Effector CD4-positive, alpha-beta T cell (primary cell): ENCODE measurements around the gene GRIN2C.
"Not testable (repeated sequence)": the region's sequence is repeated elsewhere in the genome, so short reads cannot be mapped to it uniquely, and the experiment has no call there.

Source experiments
- DNase-seq: peaks from one replicate; pipeline ENCODE4 v3.0.0-alpha.2; 2020

GRIN2C gene

DNA sequence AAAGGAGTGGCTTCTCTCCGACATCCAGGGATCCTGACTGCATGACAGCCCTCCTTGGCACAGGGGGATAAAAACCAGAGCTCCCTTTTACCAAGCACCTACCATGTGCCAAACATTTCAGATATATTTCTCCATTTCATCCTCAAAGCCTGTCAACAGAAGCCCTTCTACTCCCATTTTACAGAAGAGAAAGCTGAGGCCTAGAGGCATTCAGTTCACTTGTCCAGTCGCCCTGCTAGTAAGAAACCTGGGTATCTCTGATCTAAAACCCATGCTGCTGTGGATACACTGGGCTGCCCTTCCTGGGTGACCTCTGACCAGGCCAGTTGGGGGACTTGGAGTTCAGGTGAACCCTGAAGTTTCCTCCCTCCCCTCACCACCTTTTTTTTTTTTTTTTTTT, 19.0 kb upstream of the GRIN2C start:
- no peak for DNase-seq

DNA sequence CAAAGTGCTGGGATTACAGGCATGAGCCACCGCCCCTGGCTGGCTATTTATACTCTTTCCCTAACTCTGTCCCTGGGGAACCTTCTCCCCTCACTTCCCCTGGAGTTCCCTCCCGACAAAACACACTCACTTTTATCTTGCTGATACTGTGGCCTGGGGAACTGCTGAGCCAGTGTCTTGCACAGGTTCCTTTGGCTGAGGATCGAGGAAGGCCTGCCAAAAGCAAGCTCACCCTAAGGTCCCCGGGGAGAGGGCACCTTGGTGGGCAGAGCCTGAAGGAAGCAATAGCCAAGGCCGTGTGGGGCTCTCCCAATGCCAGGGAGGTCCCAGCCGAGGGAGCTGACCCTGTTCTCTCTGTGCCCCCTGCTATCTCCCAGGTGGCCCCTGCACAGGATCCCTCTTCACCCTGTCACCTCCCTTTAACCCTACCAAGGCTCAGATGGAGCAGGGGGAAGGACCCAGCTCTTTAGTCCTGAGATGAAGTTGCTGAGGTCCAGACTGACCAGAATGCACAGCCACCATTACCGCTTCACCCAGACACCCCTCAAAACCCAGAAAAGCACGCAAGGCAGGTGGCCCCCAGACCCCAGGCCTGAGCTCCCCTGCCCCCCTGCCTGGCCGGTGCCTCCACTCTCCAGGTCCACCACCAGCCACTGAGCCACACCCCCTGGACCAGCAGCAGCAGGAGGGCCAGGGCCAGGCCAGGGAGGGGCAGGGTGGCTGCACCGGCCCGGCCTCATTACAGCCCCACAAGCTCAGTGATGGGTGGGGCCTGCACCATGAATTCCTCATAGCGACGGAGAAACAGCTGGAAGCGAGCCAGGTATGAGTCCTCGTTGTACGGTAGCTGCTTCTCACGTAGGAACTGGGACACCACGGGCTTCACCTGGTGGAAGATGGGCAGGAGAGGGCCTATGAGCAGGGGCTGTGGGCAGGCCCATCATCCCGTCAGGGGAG, 18.2 kb upstream of the GRIN2C start:
- DNase-seq: no peak

DNA sequence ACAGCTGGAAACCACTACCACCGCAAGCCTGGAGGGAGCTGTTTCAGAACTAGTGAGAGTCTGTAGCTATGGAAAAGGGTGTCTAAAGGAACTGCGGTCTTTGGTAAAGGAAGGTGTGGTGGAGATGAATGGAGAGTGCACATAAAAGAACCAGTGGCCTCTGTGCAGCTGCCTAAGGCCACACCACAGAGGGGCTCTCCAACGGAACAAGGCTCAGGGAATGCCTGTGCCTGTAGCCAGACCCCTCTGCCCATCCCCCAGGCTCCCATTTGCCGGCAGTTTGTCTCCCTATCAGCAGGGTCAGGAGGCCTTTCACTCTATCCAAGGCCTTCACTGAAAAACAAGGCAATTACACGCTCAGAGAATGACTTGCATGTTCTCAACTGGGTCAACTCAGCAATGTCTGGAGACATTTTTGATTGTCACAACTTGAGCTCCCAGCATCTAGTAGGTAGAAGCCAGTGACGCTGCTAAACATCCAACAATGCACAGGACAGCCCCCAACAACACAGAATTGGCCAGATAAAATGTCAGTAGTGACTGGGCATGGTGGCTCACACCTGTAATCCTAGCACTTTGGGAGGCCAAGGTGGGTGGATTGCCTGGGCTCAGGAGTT, 16.4 kb upstream of the GRIN2C start:
- DNase-seq: no peak

DNA sequence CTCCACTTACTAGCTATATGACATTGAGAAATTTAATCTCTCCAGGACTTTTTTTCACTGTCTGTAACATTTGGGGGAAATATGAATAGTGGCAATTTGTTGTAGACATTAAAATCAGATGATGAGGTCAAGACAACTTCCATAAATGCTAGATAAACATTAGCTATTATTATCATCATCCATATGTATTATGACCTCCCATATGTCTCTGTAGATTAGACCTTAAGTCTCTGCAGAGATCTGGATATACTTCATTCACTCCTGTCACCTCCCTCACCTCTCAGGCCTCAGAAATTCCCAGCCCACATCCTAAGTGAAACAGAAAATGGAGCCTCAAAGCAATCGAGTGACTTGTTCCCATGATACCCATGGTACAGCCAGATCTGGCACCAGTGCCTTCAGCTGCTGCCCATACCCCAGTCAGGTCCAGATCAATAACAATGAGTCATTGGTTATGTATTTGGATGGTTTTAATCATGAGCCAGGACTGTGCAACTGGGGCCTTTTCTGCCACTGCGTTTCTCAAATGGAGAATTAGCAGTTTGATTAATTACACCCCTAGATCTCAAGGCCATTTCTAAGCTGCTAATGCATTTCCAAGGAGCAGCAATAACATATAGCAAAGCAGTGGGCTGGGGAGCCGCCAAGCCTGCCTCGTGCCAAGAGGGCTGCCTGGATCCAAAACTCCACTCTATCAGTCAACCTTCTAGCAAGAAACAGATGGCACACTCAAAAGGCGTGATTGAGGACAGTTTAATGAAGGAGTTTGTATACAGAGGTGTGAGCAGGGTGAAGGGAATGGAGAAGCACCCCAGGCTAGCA, 15.7 kb upstream of the GRIN2C start:
- DNase-seq: no peak

DNA sequence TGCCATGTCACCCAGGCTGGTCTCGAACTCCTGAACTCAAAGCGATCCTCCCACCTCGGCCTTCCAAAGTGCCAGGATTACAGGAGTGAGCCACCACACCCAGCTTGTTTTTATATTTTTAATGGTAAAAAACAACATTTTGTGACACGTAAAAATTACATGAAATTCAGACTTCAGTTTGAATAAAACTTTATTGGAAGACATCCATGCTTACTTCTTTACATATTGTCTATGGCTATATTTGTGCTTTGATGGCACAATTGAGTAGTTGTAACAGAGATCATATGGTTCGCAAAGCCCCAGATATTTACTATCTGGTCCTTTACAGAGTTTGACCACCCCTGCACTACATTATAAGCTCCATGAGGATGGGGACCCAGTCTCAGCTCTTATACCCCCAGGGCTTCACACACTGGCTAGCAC, 14.9 kb upstream of the GRIN2C start:
- no peak for DNase-seq

DNA sequence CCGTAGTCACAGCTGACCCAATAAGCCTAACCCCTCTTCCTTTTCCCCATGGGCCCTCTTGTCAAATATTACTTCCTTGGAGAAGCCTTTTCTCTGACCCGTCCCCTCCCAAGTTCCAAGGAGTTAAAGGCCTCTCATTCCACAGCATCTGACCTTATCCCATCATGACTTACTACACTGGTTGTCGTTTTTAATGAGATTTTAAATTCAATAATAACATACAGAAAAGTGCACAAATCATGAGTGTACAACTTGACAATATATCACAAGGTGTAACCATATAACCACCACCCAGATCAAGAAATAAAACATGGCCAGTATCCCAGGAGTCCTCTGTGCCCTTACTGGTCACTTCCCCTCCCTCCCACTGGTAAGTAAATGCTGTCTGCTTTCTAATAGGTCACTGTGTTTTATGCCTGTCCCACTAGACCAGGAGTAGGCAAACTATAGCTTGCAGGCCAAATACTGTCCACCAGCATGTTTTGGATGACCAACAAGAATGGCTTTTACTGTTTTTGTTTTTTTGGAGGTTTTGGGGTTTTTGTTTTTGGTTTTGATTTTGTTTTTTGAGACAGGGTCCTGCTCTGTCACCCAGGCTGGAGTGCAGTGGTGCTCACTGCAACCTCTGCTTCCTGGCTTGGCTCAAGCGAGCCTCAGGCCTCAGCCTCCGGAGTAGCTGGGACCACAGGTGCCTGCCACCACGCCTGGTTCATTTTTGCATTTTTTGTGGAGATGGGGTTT, 14.4 kb upstream of the GRIN2C start:
- DNase-seq: no peak

DNA sequence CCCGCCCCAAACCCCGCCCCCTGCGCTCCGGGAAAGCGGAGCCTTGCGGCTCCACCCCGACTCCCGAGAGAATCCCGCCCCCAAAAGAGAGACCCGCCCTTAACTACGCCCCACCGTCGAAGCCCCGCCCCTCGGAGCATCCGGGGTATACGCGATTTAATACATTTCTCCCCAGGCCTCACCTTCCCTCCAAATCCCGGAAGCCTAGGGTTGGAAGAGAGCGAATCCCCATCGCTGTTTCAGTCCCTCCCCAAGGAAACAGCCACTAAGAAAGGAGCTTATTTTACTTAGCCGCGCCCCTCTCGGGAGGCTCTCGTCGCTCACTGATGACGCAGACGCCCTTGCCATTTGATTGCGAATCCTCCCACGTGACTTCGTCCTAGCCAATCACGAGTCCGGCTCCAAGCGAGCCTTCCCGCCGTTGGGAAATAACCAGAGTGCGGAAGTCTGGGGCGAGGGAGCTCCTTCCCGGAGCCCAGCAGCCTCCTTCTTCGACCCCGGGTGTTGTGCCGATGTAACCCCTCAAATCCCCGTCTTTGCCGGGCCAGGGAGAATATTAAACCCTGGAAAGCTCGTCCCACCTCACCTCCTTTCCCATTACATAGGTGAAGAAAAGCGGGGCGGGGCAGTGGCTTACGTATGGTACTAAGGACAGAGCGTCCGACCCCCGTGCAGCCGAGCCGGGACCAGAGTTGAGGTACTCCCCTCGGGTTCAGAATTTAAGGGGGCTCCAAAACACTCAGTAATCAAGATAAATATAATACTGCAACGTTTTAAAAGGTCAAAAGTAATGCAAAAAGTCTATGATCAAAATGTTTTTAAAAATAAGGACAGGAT, 13.6 kb upstream of the GRIN2C start:
- DNase-seq: peak; percentile 100

DNA sequence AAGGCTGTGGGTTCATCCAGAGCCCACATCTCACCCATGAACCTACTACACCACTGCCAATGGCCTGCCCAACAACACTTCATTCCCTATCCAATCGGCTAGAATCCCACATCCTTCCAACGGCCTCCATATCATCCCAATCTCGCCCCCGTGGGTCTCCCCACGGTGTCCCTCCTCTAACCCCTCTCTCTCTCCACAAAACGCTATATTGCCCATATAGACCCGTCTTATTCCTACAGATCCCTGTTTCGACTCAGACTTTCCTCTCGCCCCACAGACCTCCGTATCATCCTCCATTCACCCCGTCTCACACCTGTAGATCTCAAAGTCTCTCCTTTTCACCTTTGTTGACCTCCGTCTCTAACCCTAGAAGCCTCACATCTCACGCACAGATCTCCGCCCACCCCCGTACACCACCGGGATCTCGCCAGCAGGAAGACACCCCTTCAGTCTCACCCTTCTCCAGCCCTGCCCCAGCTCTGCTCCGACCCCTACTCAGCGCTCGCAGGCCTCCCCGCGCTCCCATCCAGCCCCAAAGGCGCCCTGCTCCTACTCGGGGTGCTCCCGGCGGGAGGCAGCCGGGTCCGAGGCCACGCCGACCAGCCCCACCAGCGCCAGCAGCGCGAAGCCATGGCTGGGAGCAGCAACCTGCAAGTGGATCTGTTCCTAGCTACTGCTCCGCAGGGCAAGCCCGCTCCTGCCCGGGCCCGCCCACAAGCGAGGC, 12.8 kb upstream of the GRIN2C start, which contains the start of gene FDXR:
Gene FDXR (minus strand): TSS at position 682 of the 724 bp plus-strand sequence. CDS start 50 bp downstream, at position 632.
- DNase-seq: no peak

DNA sequence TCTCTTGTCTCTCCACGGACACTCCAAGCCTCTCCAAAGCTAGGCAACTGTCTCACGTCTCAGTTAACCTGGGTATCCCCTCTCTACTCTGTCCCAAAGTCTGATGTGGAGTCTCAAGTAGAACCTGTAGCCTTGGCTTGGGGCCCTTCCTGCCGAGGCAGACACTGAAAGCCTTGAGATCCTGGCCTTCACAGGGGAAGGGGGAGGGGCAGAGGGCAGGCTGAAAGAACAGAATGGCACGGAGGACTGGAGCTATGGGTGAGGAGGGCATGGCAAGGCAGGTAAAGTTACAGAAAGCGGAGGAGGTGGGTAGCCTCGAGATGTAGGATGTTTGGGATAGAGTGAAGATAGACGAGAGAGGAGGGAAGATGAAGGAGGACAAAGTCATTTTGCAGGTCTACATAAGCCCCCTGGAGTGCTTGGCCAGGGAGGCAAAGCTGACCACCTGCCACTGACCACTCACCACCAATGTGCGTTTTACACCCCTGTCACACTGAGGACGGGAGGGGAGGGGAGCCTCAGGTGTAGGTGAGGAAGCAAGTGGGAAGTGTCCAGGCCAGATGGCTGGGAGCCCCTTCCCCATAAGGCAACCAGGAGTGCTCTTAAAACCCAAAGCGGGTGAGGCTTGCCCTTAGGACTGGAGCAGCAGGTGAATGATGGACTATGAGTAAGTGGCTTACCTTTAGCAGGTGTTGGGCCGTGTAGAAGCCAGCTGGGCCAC, 11.8 kb upstream of the GRIN2C start:
- no peak for DNase-seq

DNA sequence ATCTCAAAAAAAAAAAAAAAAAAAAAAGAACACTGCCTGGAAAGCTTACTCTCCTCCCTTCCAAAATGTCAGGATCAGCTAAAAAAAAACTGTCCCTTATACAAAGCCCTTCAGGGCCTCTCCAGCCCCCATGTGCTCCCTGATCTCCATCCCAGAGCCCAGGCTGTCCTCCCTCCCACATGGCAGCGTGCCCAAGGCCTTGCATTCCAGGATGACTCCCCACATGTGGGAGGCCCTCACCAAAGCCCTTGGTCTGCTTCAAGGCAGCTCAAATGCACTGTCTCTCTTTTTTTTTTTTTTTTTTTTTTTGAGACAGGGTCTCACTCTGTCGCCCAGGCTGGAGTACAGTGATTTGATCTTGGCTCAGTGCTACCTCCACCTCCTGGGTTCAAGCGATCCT, 10.8 kb upstream of the GRIN2C start:
- no peak for DNase-seq

DNA sequence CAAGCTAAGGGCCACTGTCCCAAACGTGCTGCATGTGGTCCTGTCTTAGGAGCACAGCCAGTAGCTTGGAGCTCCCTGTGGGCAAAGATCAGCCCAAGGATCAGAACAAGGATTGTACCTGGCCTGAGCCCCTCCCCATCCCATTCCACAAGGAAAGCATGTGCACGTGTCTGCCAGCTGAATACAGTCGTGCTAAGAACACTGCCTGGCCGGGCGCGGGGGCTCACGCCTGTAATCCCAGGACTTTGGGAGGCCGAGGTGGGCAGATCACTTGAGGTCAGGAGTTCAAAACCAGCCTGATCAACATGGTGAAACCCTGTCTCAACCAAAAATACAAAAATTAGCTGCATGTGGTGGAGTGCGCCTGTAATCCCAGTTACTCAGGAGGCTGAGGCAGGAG, 10.3 kb upstream of the GRIN2C start:
- not testable (repeated sequence) for DNase-seq

DNA sequence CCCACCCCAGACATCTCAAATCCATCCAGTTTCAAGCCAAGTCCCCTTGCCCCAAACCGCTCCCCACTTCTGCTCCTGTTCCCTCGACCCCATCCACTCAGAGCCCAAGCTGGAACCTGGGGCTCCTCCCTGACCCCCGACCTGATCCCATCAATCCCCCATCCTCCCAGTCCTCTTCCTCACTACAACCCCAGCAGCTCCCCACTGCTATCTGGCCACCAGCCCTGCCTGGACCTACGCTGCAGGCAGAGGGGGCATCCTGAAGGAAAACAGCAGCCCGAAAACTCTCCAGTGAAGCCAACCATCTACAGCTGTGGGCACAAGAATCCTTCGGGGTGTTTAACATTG, 9.2 kb upstream of the GRIN2C start:
- DNase-seq: no peak

DNA sequence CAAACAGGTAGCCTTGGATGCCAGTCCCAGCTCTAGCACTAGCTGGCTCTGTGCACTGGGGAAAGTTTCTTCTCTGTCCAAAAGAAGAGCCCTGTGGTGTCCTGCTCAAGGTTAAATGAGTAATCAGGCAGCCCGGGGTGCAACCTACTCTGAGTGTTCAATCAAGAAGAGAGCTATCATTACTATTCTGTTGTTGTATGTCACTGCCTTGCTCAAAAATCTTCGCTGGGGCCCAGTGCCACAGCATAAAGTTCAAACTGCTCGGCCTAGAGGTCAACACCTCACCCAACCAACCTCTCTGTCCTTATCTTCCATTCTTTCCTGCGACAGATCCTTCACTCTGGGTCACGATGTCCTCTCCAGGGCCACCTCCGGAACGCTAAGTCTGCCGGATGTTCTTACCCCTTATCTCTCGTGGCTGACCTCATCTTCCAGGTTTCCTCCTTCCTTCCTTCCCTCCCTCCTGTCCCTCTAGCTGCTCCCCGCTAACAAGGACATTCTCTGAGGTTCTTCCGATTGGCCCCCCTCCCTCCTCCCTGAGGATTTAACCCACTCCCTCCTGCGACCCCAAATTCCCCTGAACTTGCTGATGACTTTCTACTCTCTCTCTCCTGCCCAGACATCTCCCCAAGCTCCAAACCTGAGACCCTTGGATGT, 8.7 kb upstream of the GRIN2C start:
- no peak for DNase-seq

DNA sequence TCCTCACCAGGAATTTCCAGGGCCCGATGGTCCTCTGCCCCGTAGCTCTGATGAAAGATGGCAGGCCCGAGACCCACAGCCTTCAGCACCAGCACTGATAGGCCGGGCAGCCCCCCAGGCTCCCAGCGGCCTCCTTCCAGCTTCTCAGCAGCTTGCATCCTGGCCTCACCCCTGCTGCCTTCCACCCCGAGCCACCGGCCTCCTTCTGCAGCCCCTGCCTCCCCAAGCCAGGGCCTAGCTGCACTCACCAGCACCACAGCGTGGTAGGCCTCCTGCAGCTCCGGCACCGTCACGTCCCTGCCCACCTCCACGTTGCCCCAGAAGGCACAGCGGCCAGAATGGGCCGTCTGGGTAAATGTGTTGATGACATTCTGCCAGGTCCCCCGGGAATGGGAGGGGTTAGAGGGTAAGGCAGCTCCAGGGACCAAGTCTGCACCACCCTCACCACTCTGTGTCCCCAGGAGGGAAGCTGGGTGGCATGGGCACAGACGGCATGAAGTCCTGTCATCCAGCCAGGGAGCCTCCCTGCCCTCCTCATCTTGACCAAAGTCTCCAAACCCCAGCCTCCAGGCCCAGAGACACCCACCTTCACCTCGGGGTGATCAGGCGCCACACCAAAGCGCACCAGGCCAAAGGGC, 6.6 kb upstream of the GRIN2C start:
- no peak for DNase-seq

DNA sequence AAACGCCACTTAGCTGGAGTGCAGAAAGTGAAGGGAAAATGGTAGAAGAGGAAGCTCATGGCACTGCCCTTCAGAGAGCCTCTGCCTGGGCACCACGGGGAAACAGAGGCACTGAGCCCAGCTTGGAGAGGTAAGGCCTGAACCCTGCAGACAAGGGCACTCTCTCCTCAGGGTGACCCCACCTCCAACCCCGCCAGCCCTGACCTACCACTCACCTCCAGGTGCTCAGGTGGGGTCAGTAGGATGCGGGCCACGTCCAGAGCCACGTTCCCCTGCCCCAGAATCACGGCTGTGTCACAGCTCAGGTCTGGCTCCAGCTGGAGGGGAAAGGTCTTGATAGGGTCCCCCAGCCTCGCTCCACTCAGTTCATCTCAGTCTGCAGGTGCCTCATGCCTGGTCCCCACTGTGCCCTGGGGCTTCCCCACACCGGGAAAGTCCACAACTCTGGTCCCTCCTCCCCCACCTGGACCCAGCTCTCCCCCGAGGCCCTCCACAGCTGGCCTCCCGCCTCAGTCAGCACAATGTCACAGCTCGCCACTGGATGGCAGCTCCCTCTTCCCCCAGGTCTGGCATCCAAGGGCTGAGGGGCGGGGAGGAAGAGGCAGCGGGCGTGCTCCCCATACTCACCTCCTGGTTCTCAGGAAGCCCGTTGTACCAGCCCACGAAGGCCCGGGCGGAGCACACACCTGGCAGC, 6.0 kb upstream of the GRIN2C start:
- DNase-seq: no peak

DNA sequence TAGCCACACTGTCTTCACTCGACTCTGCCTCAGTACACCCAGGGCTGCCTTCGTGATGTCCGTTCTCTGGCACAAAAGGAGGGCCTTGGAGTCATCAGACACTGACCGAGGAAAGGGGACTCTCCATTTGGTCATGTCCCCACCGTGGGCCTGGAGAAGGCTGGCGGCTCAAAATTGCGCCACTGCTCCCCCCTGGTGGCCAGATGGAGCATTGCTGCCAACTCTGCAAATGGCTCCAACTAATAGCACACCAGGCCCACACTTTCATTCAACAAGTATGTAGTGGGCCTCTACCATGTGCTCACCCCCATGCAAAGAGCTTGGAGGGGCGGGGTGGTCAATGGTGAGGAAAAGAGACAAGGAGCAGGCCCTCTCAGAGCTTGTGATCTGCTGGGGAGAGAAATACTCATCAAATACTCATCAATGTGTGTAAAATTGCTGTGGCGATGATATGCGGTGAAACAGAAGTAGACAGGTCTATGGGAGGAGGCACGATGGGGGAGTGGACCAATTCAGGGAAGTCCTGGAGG, 5.2 kb upstream of the GRIN2C start:
- peak; percentile 58 for DNase-seq

DNA sequence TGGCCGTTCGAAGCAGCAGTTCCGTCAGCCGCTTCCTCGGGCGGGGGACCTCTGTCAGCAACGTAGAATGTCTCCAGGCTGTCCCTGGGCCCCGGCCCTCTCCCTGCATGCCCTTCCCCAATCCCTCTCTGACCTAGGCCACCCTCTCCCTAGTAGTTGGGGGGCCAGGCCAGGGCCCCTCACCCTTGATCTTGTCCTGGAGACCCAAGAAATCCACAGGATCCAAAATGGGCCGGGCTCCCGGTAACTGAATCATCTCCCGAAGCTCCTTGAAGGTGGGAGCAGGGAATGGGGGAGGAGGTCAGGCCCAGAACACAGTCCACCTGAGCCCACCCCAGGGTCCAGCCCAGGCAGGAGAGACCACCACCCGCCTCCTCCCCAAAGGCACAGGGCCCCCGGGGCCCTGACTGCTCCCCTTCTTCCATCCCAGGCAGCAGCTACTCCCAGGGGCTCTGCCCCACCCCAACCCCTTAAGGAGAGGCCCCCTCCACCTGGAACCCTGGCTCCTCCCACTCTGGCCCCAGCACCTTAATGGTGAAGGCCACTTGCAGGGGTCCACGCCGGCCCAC, 4.7 kb upstream of the GRIN2C start:
- DNase-seq: no peak
